ENCODE measurements around the gene YWHAE.
"Not testable (repeated sequence)": the region's sequence is repeated elsewhere in the genome, so short reads cannot be mapped to it uniquely, and the experiment has no call there.

YWHAE gene

GRCh38 chr17:1324201-1324771 lies 75.7 kb downstream of the YWHAE start:
- no peak for DNase-seq

GRCh38 chr17:1323336-1323735 lies 76.7 kb downstream of the YWHAE start:
- peak; percentile 73 for DNase-seq

- no peak for DNase-seq
Measured at GRCh38 chr17:1322480-1322879, 77.5 kb downstream of the YWHAE start.

- no peak for DNase-seq
Measured at GRCh38 chr17:1322014-1322428, 78.0 kb downstream of the YWHAE start.

GRCh38 chr17:1315891-1316403 lies 84.1 kb downstream of the YWHAE start:
- no peak for DNase-seq

GRCh38 chr17:1315409-1315808 lies 84.6 kb downstream of the YWHAE start:
- DNase-seq = no peak

- no peak for DNase-seq
Measured at GRCh38 chr17:1313270-1314005, 86.6 kb downstream of the YWHAE start.

- peak; percentile 92 for DNase-seq
Measured at GRCh38 chr17:1312261-1312870, 87.7 kb downstream of the YWHAE start.

GRCh38 chr17:1307829-1308228 lies 92.2 kb downstream of the YWHAE start:
- not testable (repeated sequence) for DNase-seq

GRCh38 chr17:1304962-1305563 lies 95.0 kb downstream of the YWHAE start:
- DNase-seq = no peak

GRCh38 chr17:1304522-1304921 lies 95.5 kb downstream of the YWHAE start:
- no peak for DNase-seq

- no peak for DNase-seq
Measured at GRCh38 chr17:1302761-1303160, 97.3 kb downstream of the YWHAE start.

- no peak for DNase-seq
Measured at GRCh38 chr17:1301546-1301945, 98.5 kb downstream of the YWHAE start.

GRCh38 chr17:1300371-1300905 lies 99.6 kb downstream of the YWHAE start:
- no peak for DNase-seq

GRCh38 chr17:1299552-1300370 lies 100.3 kb downstream of the YWHAE start:
- DNase-seq = no peak

- peak; percentile 85 for DNase-seq
Measured at GRCh38 chr17:1298606-1299005, 101.4 kb downstream of the YWHAE start.

Data from islet precursor cell (in vitro differentiated cells).